ENCODE measurements around the gene VPS36. TPM values are rescaled to one million over a fixed set of nuclear protein-coding genes. Genes with fewer than 3 reads are reported as not detected.

Gene VPS36
- total RNA-seq, 1 donor from 2014 or later, result 44.3 TPM

DNA sequence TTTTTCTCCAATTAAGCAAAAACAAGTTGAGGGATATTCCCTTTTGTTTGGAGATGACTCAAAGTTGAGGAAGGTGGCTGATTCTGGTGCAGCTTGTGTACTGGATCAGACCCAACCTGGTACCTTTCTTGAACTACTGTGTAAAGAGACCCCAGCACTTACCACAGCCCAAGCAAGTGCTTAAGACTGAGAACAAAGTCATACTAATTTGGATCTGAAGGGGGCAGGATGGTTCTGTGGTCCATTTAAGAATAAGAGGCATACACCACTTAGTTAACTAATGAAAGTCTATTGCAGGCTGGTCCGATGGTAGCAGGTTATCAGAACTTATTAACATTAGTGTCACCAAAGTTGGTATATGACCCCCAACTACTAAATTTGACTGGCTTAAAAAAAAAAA is 50.7 kb downstream of the VPS36 start:
- peaks cover 2% of the 10 kb centered on the region for H3K36me3 Mint-ChIP-seq (ENCODE audit: unreplicated experiment)
- H3K27ac Mint-ChIP-seq (ENCODE audit: unreplicated experiment), result no peak overlapping the region
- TF ChIP-seq, protein P1, sequence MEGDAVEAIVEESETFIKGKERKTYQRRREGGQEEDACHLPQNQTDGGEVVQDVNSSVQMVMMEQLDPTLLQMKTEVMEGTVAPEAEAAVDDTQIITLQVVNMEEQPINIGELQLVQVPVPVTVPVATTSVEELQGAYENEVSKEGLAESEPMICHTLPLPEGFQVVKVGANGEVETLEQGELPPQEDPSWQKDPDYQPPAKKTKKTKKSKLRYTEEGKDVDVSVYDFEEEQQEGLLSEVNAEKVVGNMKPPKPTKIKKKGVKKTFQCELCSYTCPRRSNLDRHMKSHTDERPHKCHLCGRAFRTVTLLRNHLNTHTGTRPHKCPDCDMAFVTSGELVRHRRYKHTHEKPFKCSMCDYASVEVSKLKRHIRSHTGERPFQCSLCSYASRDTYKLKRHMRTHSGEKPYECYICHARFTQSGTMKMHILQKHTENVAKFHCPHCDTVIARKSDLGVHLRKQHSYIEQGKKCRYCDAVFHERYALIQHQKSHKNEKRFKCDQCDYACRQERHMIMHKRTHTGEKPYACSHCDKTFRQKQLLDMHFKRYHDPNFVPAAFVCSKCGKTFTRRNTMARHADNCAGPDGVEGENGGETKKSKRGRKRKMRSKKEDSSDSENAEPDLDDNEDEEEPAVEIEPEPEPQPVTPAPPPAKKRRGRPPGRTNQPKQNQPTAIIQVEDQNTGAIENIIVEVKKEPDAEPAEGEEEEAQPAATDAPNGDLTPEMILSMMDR (IDR thresholded peaks at IDR 0.05), result no peak
- peaks cover 4% of the 10 kb centered on the region for H3K4me1 Mint-ChIP-seq (ENCODE audit: unreplicated experiment)
- no peak for DNase-seq (ENCODE audit: extremely low spot score, unreplicated experiment)
- H3K9me3 Mint-ChIP-seq (ENCODE audit: unreplicated experiment), result no peaks in the 10 kb centered on the region
- H3K4me3 Mint-ChIP-seq (ENCODE audit: unreplicated experiment), result no peak overlapping the region
- H3K27me3 Mint-ChIP-seq (ENCODE audit: unreplicated experiment), result no peaks in the 10 kb centered on the region

DNA sequence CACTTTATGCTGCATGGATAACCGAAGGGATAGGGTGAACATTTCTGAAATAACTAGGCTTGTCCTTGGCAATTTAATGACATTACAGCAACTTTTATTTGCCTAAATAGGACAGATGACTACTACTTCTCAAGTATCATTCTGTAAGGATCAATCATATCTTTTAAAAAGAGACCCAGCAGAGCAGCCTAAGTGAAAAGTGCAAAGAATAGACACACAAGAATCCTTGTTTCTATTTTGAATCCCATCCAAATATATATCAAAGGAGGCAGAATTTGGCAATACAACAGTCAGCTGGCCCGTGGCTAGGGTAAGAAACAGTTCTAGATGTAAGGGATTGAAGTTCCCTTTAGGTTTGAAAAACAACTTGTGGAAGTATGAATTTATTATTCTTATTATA is 51.4 kb downstream of the VPS36 start:
- H3K4me1 Mint-ChIP-seq (ENCODE audit: unreplicated experiment), result no peaks in the 10 kb centered on the region
- H3K27me3 Mint-ChIP-seq (ENCODE audit: unreplicated experiment), result no peaks in the 10 kb centered on the region
- peaks cover 2% of the 10 kb centered on the region for H3K36me3 Mint-ChIP-seq (ENCODE audit: unreplicated experiment)
- no peaks in the 10 kb centered on the region for H3K9me3 Mint-ChIP-seq (ENCODE audit: unreplicated experiment)
- H3K4me3 Mint-ChIP-seq (ENCODE audit: unreplicated experiment), result no peak overlapping the region
- TF ChIP-seq, protein P1 (IDR thresholded peaks at IDR 0.05), result no peak
- no peak overlapping the region for H3K27ac Mint-ChIP-seq (ENCODE audit: unreplicated experiment)
- DNase-seq (ENCODE audit: extremely low spot score, unreplicated experiment), result no peak

DNA sequence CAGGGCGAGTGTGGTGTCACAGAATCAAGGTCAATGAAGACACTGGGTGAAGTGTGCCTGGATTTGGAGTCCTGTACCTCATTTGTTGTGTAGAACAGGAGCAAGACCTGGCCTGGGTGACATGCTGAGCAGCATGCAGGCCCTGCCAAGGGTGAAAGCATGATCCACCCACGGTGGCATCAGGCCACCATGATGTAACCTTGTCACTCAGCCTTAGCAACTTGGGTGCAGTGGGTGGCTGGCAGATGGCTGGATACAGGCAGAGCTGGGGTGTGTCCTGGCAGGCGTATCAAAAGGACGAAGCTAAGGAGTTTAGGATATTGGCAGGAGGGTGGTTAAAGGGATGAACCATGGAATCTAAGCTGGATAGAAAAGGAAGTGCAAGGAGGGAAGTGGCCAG is 54.7 kb downstream of the VPS36 start:
- Mint-ChIP-seq H3K4me3 (ENCODE audit: unreplicated experiment) (no peak overlapping the region), H3K27ac (ENCODE audit: unreplicated experiment) (no peak overlapping the region), H3K9me3 (ENCODE audit: unreplicated experiment) (no peaks in the 10 kb centered on the region), H3K4me1 (ENCODE audit: unreplicated experiment) (no peaks in the 10 kb centered on the region), H3K36me3 (ENCODE audit: unreplicated experiment) (peaks cover 2% of the 10 kb centered on the region), H3K27me3 (ENCODE audit: unreplicated experiment) (no peaks in the 10 kb centered on the region)
- TF ChIP-seq, protein P1 (IDR thresholded peaks at IDR 0.05), result no peak
- DNase-seq (ENCODE audit: extremely low spot score, unreplicated experiment), result no peak

GRCh38 chr13:52394586-52394985 is 55.8 kb downstream of the VPS36 start:
- H3K4me1 Mint-ChIP-seq (ENCODE audit: unreplicated experiment), result no peaks in the 10 kb centered on the region
- TF ChIP-seq, protein P1 (IDR thresholded peaks at IDR 0.05), result no peak
- no peaks in the 10 kb centered on the region for H3K27me3 Mint-ChIP-seq (ENCODE audit: unreplicated experiment)
- DNase-seq (ENCODE audit: extremely low spot score, unreplicated experiment), result no peak
- peaks cover 2% of the 10 kb centered on the region for H3K36me3 Mint-ChIP-seq (ENCODE audit: unreplicated experiment)
- no peak overlapping the region for H3K27ac Mint-ChIP-seq (ENCODE audit: unreplicated experiment)
- H3K4me3 Mint-ChIP-seq (ENCODE audit: unreplicated experiment), result no peak overlapping the region
- H3K9me3 Mint-ChIP-seq (ENCODE audit: unreplicated experiment), result no peaks in the 10 kb centered on the region

DNA sequence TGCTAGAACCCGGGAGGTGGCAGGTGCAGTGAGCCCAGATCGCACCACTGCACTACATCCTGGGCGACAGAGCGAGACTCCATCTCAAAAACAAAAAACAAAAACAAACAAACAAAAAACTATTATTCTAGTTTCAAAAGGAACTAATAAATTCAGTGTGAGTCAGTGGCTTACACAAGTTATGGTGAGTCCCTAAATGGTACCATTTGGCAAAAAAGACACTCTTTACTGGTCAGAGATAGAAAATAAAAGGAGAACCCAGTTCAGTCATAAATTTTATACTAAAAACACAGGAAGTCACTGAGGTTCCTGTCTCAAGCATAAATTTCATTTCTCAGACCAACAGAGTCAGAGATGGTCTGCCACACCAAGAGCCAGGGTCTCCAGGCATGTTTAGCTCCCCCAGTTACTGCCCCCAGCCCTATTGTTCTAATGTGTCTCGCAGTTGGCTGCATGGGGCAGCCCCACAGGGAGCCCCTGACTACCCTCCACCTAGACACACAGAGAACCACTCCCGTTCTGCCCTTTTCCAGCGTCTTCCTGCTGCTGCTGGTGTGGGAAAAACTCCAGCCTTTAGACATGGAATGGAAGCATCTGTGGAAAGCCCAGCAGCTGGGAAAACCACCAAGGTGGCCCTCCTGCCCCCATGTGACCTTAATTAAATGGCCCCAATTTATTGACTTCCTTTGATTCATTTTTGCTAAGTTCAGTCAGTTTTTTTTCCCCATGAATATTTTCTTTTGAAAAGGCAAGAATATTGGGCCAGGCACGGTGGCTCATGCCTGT is 56.7 kb downstream of the VPS36 start:
- peaks cover 2% of the 10 kb centered on the region for H3K36me3 Mint-ChIP-seq (ENCODE audit: unreplicated experiment)
- H3K4me3 Mint-ChIP-seq (ENCODE audit: unreplicated experiment), result no peak overlapping the region
- H3K27ac Mint-ChIP-seq (ENCODE audit: unreplicated experiment), result no peak overlapping the region
- DNase-seq (ENCODE audit: extremely low spot score, unreplicated experiment), result no peak
- H3K27me3 Mint-ChIP-seq (ENCODE audit: unreplicated experiment), result no peaks in the 10 kb centered on the region
- TF ChIP-seq, protein P1 (IDR thresholded peaks at IDR 0.05), result no peak
- no peaks in the 10 kb centered on the region for H3K9me3 Mint-ChIP-seq (ENCODE audit: unreplicated experiment)
- no peaks in the 10 kb centered on the region for H3K4me1 Mint-ChIP-seq (ENCODE audit: unreplicated experiment)
